Left hindlimb (tissue), 1 donor: ENCODE results near the gene VIPAS39.

Experiments
- DNase-seq: peaks from one replicate; pipeline ENCODE4 v3.0.0-alpha.2; 2018

Gene VIPAS39

DNA sequence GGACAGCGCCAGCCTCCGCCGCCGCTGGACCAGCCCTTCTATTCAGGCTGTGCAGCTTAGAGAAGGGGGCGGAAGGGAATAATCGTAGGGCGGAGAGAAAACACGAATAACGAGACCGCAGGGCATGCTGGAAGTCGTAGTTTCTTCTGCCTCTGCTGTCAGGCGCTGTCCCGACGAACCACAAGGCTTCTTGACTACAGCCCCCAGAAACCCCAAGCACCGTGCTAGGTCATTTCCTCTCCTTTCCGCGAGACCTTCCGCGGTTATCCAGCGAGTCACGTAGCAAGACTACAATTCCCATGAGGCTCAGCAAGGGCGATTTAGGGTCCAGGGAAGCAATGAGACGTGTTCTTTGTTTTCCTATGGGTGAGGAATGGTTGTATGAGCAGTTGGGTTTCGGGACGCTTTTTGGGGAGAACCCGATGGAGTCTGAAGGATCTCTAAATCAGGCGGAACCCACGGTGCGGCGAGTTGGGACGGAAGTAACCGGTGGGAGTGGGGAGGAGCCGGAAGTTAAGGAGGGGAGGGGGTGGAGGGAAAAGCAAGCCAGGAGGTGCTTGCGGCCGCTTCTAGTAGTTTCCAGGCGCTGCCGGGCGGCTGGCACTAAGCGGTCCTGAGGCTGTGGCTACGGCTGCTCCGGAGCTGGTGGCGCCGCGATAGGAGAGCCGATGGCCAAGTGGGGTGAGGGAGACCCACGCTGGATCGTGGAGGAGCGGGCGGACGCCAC, at the start of gene VIPAS39, which contains the start of gene AHSA1:
Gene VIPAS39, minus strand, starts transcription at position 80 of the 727 bp plus-strand sequence. CDS start 3,499 bp downstream, outside the sequence.
Gene AHSA1, plus strand, starts transcription at position 572 of the 727 bp plus-strand sequence. Its CDS starts 97 bp downstream, at position 669.
- DNase-seq = peak; percentile 98

- DNase-seq = no peak
These were observed 47.6 kb upstream of the VIPAS39 start for GRCh38 chr14:77505031-77505430.

- DNase-seq = no peak
These were observed 45.7 kb upstream of the VIPAS39 start for GRCh38 chr14:77503138-77503537.

GRCh38 chr14:77502109-77502782, 44.8 kb upstream of the VIPAS39 start:
- DNase-seq = no peak

DNA sequence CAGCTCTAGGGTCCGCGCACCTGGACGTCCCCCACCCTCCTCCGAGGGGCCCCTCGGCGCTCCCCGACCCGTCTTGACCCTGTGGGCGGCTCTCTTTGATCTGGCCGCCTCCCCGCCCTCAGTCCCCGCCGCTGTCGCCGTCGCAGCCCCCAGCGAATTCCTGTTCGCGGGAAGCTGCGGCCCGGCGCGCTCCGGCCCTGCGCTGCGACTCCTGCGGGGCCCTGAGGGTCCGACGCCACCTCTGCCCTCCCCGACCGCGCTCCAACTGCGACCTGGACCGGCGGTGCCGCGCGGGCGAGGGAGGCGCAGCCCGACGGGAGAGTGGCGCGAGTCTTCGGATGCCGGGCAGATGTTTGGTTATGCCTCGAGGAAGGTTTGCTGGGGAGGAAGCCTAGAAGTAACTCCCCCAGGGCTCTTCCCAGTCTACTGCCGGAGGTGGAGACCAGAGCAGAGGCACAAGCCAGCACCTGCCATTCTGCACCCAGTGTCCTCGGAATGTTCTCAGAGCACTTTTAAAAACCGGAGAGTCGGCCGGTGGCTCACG, 41.7 kb upstream of the VIPAS39 start:
- no peak for DNase-seq

DNA sequence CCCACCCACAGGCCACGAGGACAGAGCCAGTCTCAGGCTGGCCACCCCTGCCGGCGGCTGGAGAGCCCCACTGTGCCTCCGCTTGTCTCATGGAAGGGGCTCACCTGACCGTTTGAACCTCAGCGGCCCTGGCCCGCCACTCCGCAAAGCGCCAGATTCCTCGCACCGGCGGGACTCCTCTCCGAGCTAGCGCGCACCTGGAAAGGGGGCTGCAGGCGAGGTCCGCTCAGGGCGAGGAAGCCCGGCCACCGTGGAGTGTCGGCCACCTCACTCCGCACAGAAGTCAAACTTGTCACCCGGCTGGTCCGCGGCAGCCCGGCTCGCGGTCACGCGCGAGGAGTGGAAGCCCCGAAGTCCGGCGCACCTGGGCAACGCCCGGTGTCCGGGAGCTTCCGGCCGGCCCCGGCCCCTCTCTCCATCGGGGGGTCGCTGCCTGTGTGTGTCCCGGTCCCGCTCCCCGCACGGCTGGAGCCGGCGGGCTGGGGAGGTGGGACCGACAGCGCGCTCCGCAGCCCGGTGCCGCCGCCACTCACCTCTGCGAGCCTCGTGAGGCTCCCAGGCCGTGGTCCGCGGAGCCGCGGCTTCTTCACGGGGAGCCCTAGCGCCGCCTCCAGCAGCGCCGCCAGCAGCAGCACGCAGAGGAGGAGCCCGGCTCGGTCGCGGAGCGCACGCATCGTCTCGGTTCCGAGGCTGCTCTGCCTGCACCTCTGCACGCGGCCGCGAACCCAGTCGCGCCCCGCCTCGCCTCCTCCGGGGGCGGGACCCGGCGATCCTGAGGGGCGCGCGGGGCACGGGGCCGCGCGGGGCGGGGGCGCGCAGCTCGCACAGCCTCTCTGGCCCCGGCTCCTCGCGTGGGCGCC, 40.9 kb upstream of the VIPAS39 start, which contains the start of gene ISM2:
Gene ISM2, minus strand, starts transcription at position 697 of the 860 bp plus-strand sequence. Its CDS starts 23 bp downstream, at position 674.
- peak; percentile 51 for DNase-seq

GRCh38 chr14:77495334-77495733, 37.9 kb upstream of the VIPAS39 start:
- no peak for DNase-seq

DNA sequence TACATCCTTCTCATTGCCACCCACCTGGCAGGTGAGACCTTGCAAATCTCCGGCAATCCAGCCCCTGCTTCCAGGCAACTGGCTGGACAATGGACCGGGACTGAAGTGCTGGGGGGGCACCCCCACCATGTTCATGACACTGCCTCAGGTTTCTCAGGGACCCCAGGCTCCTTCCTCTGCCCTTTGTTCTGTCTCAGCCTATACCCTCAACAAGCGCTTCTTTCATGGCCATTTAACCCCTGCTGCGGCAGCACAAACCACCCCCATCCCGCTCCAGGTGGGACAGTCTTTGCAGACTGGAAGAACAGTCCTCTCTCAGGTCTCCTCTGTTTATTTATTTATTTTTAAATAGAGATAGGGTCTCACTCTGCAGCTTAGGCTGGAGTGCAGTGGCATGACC, 33.7 kb upstream of the VIPAS39 start:
- DNase-seq = no peak

DNA sequence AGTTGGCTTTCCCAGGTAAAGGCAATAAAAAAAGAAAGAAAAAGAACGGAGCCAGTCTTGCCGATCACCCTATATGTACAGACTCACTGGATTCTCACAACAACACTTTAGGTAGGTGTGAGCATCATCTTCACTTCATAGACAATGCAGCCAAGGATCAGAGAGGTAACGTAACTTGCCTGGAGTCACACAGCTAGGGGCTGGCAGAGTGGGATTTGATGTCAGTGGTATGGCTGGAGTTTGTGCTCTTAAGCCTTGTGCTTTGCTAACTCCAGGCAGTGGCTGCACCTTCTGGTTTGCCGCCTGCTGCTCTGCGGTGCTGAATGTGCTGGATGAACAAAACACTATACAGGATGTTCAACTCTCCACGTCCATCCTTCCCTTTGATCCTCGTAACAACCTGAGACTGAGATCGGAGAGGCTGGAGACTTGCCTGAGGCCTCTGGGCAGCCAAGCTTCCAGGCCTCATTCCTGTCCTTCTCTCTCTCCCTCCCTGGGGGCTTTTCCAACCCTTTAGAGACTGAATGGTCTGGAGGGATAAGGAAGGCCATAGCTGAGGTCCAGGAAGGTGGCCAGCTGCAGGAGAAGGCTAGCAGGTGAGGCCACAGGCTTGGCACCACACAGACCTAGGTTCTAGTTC, 33.1 kb upstream of the VIPAS39 start:
- no peak for DNase-seq

GRCh38 chr14:77489041-77489440, 31.6 kb upstream of the VIPAS39 start:
- DNase-seq = no peak

GRCh38 chr14:77488558-77488957, 31.2 kb upstream of the VIPAS39 start:
- DNase-seq = no peak

DNA sequence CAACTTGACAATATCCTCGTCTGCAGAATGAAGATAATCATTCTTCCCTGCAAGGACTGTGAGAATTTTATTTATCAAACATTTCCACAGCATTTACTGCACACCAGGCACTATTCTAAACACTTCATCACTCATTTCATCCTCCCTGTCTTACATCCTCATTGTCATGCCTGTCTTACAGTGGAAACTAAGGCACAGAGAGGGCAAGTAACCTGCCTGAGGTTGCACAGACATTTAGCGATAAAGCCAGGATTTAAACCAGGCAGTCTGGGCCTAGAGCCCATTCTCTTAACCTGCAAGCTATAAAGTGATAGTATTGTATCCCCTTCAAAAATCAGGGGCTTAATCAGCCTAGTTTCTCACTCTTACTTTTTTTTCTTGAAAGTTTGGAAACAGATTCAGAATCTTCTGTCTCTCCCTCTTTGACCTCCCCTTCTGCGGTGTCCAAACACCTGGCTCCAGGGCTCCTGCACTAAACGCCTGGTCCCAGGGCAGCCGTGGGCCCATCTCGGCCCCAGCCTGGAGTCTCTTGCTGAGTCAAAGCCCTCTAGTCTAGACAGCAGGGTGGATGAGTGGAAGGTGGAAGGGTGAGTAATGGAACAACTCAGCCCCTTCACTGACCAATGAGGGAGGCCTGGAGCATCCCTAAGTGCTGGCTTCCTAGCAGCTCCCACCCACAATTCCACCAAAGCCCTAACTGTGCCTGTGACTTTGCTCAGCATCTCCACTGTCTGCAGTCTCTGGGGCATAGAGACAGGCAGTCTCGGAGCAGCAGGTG, 28.7 kb upstream of the VIPAS39 start:
- no peak for DNase-seq

DNA sequence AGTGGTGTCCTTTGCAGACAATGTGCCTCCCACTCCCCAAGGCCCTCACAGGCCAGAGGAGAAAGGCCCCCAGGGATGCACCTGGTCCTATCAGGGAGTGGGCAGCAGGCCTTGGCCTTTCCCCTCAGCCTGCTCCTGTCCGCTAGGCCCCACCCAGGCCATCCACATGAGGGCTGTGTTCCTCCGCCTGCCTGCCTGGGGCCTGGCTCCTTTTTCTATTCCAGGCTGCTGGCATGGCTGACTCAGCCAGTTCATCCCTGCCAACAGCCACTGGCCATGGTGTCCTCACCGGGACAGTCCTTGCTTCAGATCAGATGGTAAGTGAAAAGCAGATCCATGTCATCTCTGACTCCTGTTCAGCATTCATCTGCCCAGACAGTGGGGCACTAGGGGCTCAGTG, 27.9 kb upstream of the VIPAS39 start:
- DNase-seq = no peak

- DNase-seq = no peak
These were observed 25.0 kb upstream of the VIPAS39 start for GRCh38 chr14:77482422-77482821.

DNA sequence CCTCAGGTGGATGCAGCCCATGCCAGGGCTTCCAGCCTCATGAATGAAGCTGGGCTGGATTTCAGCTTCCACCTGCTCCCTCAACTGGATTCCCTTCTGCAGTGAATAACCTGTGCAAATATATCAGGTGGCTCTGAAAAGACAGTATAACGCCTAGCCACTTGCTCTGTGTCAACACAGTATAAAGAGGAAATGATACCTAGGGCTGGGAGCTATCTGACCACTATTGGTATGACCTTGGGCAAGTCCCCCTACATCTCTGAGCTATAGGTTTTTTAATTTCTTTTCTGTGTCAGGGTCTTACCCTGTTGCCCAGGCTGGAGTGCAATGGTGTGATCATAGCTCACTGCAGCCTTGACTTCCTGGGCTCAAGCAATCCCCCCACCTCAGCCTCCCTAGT, 21.4 kb upstream of the VIPAS39 start:
- no peak for DNase-seq

DNA sequence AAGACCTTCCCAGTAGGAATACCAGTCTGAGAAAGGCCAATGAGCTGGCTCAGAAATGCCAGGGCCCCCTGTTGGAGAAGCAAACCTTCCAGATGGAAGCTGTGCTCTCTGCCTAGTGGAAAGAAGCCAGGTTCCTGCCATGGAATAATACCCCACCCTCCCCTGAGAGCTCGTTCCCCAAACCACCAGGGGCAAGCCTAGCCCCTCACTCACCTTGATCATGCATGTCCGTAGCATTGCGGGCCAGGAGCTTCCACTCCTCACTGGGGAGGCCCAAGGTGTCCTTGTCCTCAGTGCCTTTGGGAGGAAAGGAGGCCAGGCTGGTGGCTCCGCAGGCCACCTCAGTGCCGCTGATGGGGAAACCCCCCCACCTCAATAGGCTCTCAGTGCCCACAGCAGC, 20.6 kb upstream of the VIPAS39 start:
- no peak for DNase-seq

- DNase-seq = no peak
These were observed 18.2 kb upstream of the VIPAS39 start for GRCh38 chr14:77475432-77476115.

GRCh38 chr14:77474479-77475177, 17.2 kb upstream of the VIPAS39 start:
- no peak for DNase-seq

GRCh38 chr14:77473921-77474320, 16.5 kb upstream of the VIPAS39 start:
- no peak for DNase-seq

GRCh38 chr14:77470224-77470870, 12.9 kb upstream of the VIPAS39 start:
- no peak for DNase-seq
